T-helper 2 cell treated with Interferon-gamma antibody and Interleukin-4, amounts not matched to agents 5 μg/mL and 100 μg/mL, for 36 hours (primary cell): ENCODE results near the gene AMBRA1.

Source experiments
- DNase-seq: peaks from one replicate; pipeline ENCODE4 v3.0.0; 2021; ENCODE audit warnings: low spot score
- H3K27ac Mint-ChIP-seq: one replicate; pipeline ENCODE4 v1.8.0; 2021; ENCODE audit warnings: mild to moderate bottlenecking, mixed read lengths
- H3K27me3 Mint-ChIP-seq: one replicate; pipeline ENCODE4 v1.8.0; 2021; ENCODE audit warnings: low read depth, mixed read lengths
- H3K36me3 Mint-ChIP-seq: one replicate; pipeline ENCODE4 v1.8.0; 2021; ENCODE audit warnings: low read depth, mixed read lengths
- H3K4me1 Mint-ChIP-seq: one replicate; pipeline ENCODE4 v1.8.0; 2021; ENCODE audit warnings: low read depth, mixed read lengths
- H3K4me3 Mint-ChIP-seq: one replicate; pipeline ENCODE4 v1.8.0; 2022; ENCODE audit warnings: mild to moderate bottlenecking, moderate library complexity, mixed read lengths
- H3K9me3 Mint-ChIP-seq: one replicate; pipeline ENCODE4 v1.8.0; 2021; ENCODE audit warnings: mixed read lengths

The AMBRA1 gene

DNA sequence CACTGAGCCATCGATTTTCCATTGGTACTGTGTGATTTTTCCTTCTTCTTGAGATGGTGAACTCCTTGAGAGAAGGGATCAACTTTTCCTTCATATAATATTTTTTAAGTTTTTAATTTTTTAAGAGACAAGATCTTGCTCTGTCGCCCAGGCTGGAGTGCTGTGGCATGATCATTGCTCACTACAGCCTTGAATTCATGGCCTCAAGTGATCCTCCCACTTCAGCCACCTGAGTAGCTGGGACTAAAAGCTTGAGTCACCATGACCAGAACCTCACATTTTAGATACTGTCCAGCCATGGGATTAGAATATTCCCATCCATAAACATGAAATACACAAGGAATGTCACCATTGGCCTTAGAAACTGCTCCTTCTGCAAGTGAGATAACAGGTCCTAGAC is 135.3 kb downstream of the AMBRA1 start:
- Mint-ChIP-seq H3K36me3 (peaks cover 5% of the 10 kb centered on the region), H3K9me3 (no peaks in the 10 kb centered on the region), H3K4me3 (no peak overlapping the region), H3K27ac (no peak overlapping the region), H3K27me3 (no peaks in the 10 kb centered on the region), H3K4me1 (peaks cover 5% of the 10 kb centered on the region)
- DNase-seq: no peak

DNA sequence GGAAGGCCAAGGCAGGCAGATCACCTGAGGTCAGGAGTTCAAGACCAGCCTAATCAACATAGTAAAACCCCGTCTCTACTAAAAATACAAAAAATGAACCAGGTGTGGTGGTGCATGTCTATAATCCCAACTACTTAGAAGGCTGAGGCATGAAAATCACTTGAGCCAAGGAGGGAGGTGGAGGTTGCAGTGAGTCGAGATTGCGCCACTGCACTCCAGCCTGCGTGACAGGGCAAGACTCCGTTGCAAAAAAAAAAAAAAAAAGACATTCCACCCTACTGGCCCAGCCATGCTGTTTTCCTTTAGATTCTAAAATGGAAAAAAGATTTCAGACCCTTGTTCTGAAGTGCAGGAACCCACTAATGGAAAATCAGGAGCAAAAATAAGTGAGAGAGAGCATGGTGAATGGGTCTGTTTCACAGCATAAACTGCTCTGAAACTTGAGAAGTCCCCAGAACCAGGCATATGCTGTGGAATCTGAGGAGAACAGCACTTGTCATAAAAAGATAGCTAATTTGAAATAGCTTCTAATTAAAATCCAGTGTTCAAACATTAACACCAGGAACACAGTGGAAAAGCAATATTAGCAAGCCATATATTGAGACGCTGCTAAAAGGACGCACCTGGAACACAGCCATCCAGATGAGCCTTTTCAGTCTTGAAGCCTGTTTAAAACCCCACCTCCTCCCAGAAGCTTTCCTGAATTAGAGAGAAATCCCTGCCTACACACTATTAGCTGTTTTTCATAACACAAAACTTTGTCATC is 136.0 kb downstream of the AMBRA1 start:
- DNase-seq: no peak
- peaks cover 2% of the 10 kb centered on the region for H3K4me1 Mint-ChIP-seq
- peaks cover 5% of the 10 kb centered on the region for H3K36me3 Mint-ChIP-seq
- H3K27me3 Mint-ChIP-seq: no peaks in the 10 kb centered on the region
- no peak overlapping the region for H3K4me3 Mint-ChIP-seq
- no peak overlapping the region for H3K27ac Mint-ChIP-seq
- H3K9me3 Mint-ChIP-seq: no peaks in the 10 kb centered on the region

DNA sequence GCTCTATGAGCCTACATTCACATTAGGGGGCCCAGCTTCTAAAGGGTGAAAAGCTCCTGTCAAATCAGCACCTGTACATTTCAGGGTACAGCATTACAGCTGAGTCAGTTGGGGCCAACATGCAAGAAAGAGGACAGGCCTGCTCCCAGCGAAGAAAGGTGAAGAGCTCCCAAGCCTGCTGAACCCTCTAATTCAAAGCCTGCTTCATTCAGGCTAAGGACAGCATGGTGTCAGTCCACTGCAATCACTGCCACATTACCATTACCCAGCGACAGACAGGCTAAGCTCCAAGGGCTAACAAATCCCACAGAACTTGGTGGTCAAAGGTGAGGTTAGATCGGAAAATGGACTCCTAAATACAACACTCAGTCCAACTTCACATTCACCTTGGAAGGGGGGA is 136.8 kb downstream of the AMBRA1 start:
- Mint-ChIP-seq H3K9me3 (no peaks in the 10 kb centered on the region), H3K36me3 (peaks cover 5% of the 10 kb centered on the region), H3K4me3 (no peak overlapping the region), H3K4me1 (peaks cover 2% of the 10 kb centered on the region), H3K27ac (no peak overlapping the region), H3K27me3 (no peaks in the 10 kb centered on the region)
- no peak for DNase-seq

DNA sequence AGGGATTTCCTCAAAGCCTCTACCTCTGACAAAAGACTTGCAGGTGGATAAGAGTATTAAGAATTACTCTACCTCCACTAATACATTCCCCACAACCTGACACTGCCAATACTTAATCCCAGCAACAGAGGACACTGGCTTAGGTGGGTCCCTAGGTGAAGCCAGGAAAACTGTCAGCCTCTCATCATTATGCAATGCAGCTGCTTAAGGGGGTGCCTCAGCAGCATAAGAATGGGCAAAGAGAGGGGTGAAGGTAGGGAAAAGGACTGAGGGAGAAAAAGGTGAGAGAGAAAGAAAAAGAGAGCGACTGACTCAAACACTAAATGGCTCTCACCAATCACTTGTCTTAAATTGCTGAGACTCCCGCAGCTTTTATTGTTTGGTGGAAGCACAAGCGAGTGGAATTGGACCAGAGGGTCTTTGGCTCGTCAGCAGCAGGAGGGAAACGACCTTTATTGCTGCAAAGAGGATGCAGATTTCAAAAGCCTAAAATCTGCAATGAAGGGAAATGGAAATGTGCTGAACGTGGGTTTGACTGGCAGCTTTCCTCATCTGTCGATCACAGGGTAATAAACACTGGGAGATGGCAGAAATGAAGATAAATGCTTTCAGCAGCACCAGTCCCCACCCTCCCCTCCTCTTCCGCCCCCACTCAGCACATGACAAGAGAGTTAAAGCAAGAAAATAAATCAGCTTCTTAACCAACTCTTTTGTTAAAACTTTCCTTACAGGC is 137.4 kb downstream of the AMBRA1 start:
- H3K36me3 Mint-ChIP-seq: peaks cover 5% of the 10 kb centered on the region
- H3K4me1 Mint-ChIP-seq: peaks cover 2% of the 10 kb centered on the region
- no peak overlapping the region for H3K27ac Mint-ChIP-seq
- H3K4me3 Mint-ChIP-seq: no peak overlapping the region
- H3K27me3 Mint-ChIP-seq: no peaks in the 10 kb centered on the region
- DNase-seq: no peak
- H3K9me3 Mint-ChIP-seq: no peaks in the 10 kb centered on the region

DNA sequence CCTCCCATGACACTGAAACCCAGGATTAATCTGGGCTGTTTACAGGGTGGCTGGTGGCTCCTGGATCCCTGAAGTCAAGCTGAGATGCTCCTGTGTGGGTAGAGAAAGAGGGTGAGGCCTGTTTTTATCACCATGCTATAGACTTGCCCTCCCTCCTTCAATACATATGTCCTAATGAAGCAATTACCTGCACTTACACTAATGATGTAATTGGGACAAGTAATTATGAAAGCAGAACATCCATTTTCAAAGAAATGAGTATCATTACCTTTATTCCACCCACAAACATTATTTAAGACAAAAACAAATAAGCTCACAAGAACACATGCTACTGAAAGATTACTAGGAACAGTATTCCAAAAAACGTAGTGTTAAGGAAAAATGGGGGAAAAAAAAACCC is 138.0 kb downstream of the AMBRA1 start:
- no peaks in the 10 kb centered on the region for H3K27me3 Mint-ChIP-seq
- DNase-seq: no peak
- H3K36me3 Mint-ChIP-seq: peaks cover 5% of the 10 kb centered on the region
- no peak overlapping the region for H3K27ac Mint-ChIP-seq
- no peaks in the 10 kb centered on the region for H3K9me3 Mint-ChIP-seq
- peaks cover 2% of the 10 kb centered on the region for H3K4me1 Mint-ChIP-seq
- no peak overlapping the region for H3K4me3 Mint-ChIP-seq

DNA sequence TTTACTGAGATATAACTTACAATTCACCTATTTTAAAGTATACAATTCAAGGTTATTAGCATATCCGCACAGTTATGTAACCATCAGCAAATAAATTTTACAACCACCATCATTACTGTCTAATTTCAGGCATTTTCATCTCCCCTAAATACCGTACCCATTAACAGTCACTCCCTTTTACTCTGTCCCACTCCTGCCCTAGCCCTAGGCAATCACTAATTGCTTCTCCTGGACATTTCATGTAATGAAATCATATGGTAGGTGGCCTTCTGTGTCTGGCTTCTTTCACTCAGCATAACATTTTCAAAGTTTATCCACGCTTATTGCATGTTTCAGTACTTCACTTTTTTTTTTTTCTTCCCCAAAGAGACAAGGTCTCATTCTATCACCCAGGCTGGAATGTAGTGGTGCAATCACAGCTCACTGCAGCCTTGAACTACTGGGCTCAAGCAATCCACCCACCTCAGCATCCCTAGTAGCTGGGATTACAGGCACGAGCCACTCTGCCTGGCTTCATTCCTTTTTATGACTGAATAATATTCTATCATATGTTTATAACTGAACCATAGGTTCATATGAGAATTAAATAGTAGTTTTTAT is 140.8 kb downstream of the AMBRA1 start:
- Mint-ChIP-seq H3K36me3 (peaks cover 7% of the 10 kb centered on the region), H3K4me3 (no peak overlapping the region), H3K27me3 (no peaks in the 10 kb centered on the region), H3K27ac (no peak overlapping the region), H3K4me1 (peaks cover 10% of the 10 kb centered on the region), H3K9me3 (no peaks in the 10 kb centered on the region)
- no peak for DNase-seq

DNA sequence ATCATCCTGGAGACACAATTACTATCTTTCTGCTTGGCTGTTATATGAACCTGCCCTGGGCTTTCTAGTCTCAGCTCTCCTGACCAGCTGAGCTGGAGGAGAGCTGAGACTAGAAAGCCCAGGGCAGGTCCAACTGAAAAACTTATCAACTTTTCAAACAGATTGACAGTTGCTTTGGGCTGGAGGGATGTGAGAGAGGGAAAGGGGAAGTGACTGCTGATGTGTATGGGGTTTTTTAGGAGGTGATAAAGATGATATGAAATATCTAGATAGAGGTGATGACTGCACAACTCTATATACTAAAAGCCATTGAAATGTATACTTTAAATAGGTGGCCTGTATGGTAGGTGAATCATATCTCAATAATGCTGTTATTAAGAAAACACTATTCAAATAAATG is 142.1 kb downstream of the AMBRA1 start:
- H3K27me3 Mint-ChIP-seq: no peaks in the 10 kb centered on the region
- no peak for DNase-seq
- H3K36me3 Mint-ChIP-seq: peaks cover 7% of the 10 kb centered on the region
- H3K27ac Mint-ChIP-seq: no peak overlapping the region
- no peaks in the 10 kb centered on the region for H3K9me3 Mint-ChIP-seq
- H3K4me3 Mint-ChIP-seq: no peak overlapping the region
- peaks cover 11% of the 10 kb centered on the region for H3K4me1 Mint-ChIP-seq

DNA sequence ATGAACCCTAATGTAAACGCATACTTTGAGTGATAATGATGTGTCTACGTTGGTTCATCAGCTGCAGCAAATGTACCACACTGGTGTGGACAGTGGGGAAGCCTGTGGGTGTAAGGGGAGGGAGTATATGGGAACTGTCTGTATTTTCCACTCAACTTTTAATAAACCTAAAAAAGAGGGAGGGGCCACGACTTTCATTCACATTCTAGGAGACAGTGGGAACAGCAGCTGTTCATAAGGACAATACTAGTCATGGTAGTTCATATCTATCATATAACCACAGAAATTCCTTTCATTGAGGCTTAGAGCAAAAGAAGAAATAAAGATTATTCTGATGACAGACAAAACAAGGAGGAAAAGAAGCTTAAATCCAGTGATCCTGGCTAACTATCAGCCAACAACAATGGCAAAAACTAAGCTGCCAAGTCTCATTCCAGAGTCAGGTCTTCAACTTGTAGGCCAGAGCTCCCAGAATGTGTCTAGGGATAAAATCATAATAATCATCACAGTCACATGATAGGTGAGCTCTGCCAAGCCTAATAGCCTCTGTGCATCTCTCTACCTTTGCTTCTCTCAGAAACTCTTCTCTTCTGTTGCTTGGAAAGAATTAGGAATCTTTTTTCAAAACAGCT is 142.9 kb downstream of the AMBRA1 start:
- no peak for DNase-seq
- H3K4me3 Mint-ChIP-seq: no peak overlapping the region
- H3K27me3 Mint-ChIP-seq: no peaks in the 10 kb centered on the region
- no peaks in the 10 kb centered on the region for H3K9me3 Mint-ChIP-seq
- no peak overlapping the region for H3K27ac Mint-ChIP-seq
- H3K4me1 Mint-ChIP-seq: peaks cover 11% of the 10 kb centered on the region
- peaks cover 7% of the 10 kb centered on the region for H3K36me3 Mint-ChIP-seq

DNA sequence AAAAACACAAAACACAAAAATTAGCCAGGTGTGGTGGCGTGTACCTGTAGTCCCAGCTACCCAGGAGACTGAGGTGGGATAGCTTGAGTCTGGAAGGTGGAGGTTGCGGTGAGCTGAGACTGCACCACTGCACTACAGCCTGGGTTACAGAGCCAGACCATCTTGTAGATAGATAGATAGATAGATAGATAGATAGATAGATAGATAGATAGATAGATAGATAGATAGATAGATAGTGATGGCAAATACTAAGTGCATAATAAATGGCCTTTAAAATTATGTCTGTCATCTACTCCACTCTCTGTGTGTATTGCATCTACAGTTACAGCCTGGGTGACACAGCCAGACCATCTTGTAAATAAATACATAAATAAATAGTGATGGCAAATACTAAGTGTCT is 146.3 kb downstream of the AMBRA1 start:
- no peaks in the 10 kb centered on the region for H3K27me3 Mint-ChIP-seq
- no peaks in the 10 kb centered on the region for H3K9me3 Mint-ChIP-seq
- H3K36me3 Mint-ChIP-seq: peaks cover 4% of the 10 kb centered on the region
- H3K27ac Mint-ChIP-seq: no peak overlapping the region
- no peak for DNase-seq
- no peak overlapping the region for H3K4me3 Mint-ChIP-seq
- peaks cover 10% of the 10 kb centered on the region for H3K4me1 Mint-ChIP-seq

DNA sequence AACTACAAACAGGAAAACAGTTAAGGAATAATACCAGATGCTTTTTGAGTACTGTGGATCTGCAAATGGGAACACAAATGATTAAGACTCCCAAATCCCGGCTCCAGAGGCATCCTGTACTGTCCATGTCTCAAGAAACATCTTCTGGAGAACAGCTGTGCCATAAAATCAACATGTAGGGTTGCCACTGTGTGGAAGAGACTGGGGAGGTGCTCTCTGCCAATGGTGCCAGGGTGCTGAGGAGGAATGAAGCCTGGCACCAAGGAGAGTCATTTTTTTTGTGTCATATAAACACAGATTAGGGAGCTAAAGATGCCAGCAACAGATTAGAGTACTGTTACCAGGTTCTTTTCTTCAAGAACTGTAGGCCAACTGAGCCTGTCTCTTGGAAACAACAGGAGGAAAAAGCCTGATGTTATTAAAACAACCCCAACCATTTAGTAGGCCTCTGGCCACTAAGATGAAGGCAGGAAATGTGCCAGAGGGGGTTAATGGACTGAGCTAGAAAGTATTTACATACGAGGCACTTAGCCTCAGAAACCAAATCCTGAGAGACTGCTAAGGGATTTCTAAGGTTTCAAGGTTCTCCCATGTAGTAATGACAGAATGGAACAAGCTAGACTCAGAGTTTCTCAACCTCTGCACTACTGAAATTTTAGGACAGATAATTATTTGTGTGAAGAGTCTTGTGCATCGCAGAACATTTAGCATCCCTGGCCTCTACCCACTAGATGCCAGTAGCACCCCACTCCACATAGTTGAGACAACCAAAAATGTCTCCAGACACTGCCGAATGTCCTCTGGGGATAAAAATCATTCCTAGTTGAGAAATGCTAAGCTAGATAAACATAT is 147.7 kb downstream of the AMBRA1 start:
- Mint-ChIP-seq H3K9me3 (no peaks in the 10 kb centered on the region), H3K27ac (no peak overlapping the region), H3K4me3 (no peak overlapping the region), H3K27me3 (no peaks in the 10 kb centered on the region), H3K36me3 (peaks cover 14% of the 10 kb centered on the region), H3K4me1 (peaks cover 10% of the 10 kb centered on the region)
- no peak for DNase-seq

DNA sequence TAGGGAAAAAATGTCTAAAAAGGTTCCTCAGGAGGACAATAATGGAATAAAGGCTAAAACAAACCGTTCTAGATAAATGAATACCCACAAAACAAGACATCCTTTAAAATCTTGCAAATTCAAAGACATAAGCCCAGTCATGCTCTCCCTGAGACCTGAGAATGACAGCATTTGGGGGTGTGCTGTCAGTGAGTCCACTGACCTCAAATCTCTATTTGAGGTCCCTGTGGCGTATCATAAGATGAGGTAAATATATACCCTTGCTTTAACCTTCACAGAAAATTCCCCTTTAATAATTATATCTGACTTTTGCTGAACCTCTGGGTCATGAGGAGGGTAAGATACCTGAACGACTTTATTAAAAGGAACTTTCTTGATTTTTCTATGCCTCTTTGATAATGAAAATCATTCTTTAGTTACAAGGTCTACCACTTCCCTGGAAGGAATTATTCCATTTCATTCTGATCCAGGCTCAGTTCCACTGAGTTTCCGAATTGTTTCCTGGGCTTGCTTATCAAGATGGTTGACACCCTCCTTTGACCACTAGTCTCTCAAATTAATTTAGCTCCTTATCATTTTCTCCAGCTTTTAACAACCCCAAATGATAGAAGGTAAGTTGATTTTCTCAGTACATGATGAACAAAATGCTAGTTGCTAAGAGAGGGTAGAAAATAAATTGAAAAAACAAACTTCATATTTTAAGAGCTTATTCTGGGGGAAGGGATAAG is 148.5 kb downstream of the AMBRA1 start:
- Mint-ChIP-seq H3K27me3 (no peaks in the 10 kb centered on the region), H3K4me1 (peaks cover 10% of the 10 kb centered on the region), H3K27ac (no peak overlapping the region), H3K4me3 (no peak overlapping the region), H3K9me3 (no peaks in the 10 kb centered on the region), H3K36me3 (peaks cover 18% of the 10 kb centered on the region)
- no peak for DNase-seq

DNA sequence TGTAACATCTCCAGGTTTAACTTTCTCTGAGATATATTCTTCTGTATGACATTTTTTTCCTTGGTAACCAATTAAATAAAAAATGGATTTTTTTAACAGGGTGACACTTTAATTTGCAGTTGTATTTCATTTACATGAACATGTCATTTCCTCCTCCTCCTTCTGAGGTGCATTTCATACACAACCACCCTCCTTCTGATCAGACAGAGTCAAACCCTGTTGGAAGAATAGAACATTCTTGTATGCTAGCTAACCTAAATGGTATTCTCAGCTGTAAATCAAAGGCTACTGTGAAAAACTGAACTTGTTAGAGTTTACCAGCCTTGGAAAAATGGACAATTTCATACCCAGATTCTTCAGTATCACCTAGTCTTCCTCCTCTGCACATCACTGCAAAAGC is 149.5 kb downstream of the AMBRA1 start:
- H3K27me3 Mint-ChIP-seq: no peaks in the 10 kb centered on the region
- no peaks in the 10 kb centered on the region for H3K9me3 Mint-ChIP-seq
- H3K4me1 Mint-ChIP-seq: peaks cover 10% of the 10 kb centered on the region
- DNase-seq: no peak
- H3K36me3 Mint-ChIP-seq: peaks cover 16% of the 10 kb centered on the region
- no peak overlapping the region for H3K27ac Mint-ChIP-seq
- no peak overlapping the region for H3K4me3 Mint-ChIP-seq

DNA sequence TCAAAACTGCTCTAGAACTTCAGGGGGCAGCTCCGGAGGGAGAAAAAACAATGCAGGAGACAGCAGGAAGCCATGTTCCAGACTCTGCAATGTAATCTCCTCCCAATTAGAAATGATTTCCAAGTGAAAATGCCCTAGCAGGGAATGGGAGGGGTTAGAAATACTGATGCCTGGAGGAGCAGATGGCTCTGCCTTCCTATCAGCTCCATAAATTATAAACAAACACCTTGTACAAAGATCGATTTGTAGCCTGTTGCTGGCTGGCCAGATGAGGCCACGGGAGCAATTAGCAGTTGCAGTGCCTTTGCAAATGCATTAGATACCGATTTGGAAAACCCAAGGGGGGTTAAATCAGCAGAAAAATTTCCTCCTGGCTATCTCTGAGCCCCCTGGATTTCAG is 155.6 kb downstream of the AMBRA1 start:
- no peaks in the 10 kb centered on the region for H3K9me3 Mint-ChIP-seq
- no peak overlapping the region for H3K27ac Mint-ChIP-seq
- H3K4me3 Mint-ChIP-seq: no peak overlapping the region
- H3K36me3 Mint-ChIP-seq: peaks cover 16% of the 10 kb centered on the region
- H3K27me3 Mint-ChIP-seq: no peaks in the 10 kb centered on the region
- no peaks in the 10 kb centered on the region for H3K4me1 Mint-ChIP-seq
- DNase-seq: no peak
